Neural progenitor cell (in vitro differentiated cells): Measurements from ENCODE around the gene MAGI1. TPM values are rescaled to one million over a fixed set of nuclear protein-coding genes. Genes with fewer than 3 reads are reported as not detected.

ENCODE experiments used
- DNase-seq: peaks from one replicate; pipeline ENCODE4 v3.0.0-alpha.2; 2016; ENCODE audit warnings: low spot score
- H2AFZ ChIP-seq: fragments of 200-600 bp; sonication (generic); replicated peaks from 2 replicates; pipeline ENCODE4 v1.6.1; 2016; ENCODE audit warnings: antibody characterized with exemption
- H3F3A ChIP-seq: fragments of 200-600 bp; sonication (generic); 2 replicates; pipeline ENCODE4 v1.6.1; 2016; ENCODE audit warnings: antibody characterized with exemption, low read depth
- H3K27ac ChIP-seq: fragments of 200-600 bp; sonication (generic); 2 replicates; pipeline ENCODE4 v1.5.1; 2016; ENCODE audit warnings: mild to moderate bottlenecking
- H3K27me3 ChIP-seq: fragments of 200-600 bp; sonication (generic); 2 replicates; pipeline ENCODE4 v1.6.1; 2016; ENCODE audit warnings: mild to moderate bottlenecking, moderate library complexity
- H3K36me3 ChIP-seq: fragments of 200-600 bp; sonication (generic); 2 replicates; pipeline ENCODE4 v1.5.1; 2016
- H3K4me1 ChIP-seq: fragments of 200-600 bp; sonication (generic); 2 replicates; pipeline ENCODE4 v1.6.1; 2016; ENCODE audit warnings: mixed run types
- H3K4me2 ChIP-seq: fragments of 200-600 bp; sonication (generic); 2 replicates; pipeline ENCODE4 v1.6.1; 2016
- H3K4me3 ChIP-seq: fragments of 200-600 bp; sonication (generic); 2 replicates; pipeline ENCODE4 v1.5.1; 2016
- H3K79me2 ChIP-seq: fragments of 200-600 bp; sonication (generic); 2 replicates; pipeline ENCODE4 v1.6.1; 2016; ENCODE audit warnings: low read depth
- H3K9ac ChIP-seq: fragments of 200-600 bp; sonication (generic); 2 replicates; pipeline ENCODE4 v1.6.1; 2016
- H3K9me3 ChIP-seq: fragments of 200-600 bp; sonication (generic); 2 replicates; pipeline ENCODE4 v1.5.1; 2016; ENCODE audit warnings: low read depth
- H4K20me1 ChIP-seq: fragments of 200-600 bp; sonication (generic); 2 replicates; pipeline ENCODE4 v1.6.1; 2016; ENCODE audit warnings: low read depth
- H3K27ac Mint-ChIP-seq: 3 replicates; pipeline ENCODE4 v1.8.0; 2021; ENCODE audit warnings: mixed read lengths
- H3K27me3 Mint-ChIP-seq: 2 replicates; pipeline ENCODE4 v1.8.0; 2022; ENCODE audit warnings: low read depth, mild to moderate bottlenecking, inconsistent platforms, moderate library complexity, mixed read lengths; ENCODE audit not compliant: insufficient read depth
- H3K36me3 Mint-ChIP-seq: 3 replicates; pipeline ENCODE4 v1.8.0; 2021; ENCODE audit warnings: mixed read lengths
- H3K4me1 Mint-ChIP-seq: 3 replicates; pipeline ENCODE4 v1.8.0; 2021; ENCODE audit warnings: mixed read lengths
- H3K4me3 Mint-ChIP-seq: 3 replicates; pipeline ENCODE4 v1.8.0; 2021; ENCODE audit warnings: mild to moderate bottlenecking, moderate library complexity, mixed read lengths
- H3K9me3 Mint-ChIP-seq: 3 replicates; pipeline ENCODE4 v1.8.0; 2020; ENCODE audit warnings: mixed read lengths
- EZH2 ChIP-seq: fragments of 200-600 bp; sonication (generic); IDR thresholded peaks from 2 replicates; pipeline ENCODE4 v1.6.1; 2017; ENCODE audit warnings: antibody characterized with exemption, mild to moderate bottlenecking, moderate library complexity
- EZH2phosphoT487 ChIP-seq: fragments of 200-600 bp; sonication (generic); IDR thresholded peaks from 2 replicates; pipeline ENCODE4 v1.6.1; 2017; ENCODE audit warnings: antibody characterized with exemption
- total RNA-seq: library from RNA; depleted of rRNA; stranded (reverse); fragments of >200 nt; gene quantifications from 2 replicates; pipeline ENCODE4 v1.2.3, GENCODE V29; 2015; ENCODE audit warnings: low replicate concordance
- TF ChIP-seq, protein P1 (sequence below): fragments of 200-600 bp; sonication (generic); IDR thresholded peaks from 2 replicates; pipeline ENCODE4 v1.5.1; 2017; ENCODE audit warnings: antibody characterized with exemption, mild to moderate bottlenecking

MAGI1 gene
- total RNA-seq, 1 donor from 2014 or later = 40.6 TPM

DNA sequence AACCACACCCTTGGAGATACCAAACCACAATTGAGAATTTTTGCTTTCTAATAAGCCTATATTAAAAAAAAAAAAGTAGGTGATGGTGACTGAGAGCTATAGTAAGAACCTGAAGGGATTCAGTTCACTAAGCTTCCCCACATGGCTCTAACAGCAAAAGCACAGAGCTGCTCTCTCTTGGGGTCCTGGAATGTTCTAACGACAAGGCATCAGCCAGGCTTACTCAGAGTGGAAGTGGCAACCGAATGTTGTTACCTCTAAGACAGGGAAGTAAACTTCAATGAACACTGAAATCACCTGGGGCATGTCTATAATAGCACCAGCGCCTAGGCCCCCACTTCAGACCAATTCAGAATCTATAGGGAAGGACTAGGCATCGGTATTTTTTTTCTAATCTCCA, 397.7 kb downstream of the MAGI1 start:
- H3K9me3 Mint-ChIP-seq = peaks cover 2% of the 10 kb centered on the region
- peaks cover 35% of the 10 kb centered on the region for H3K4me1 ChIP-seq

DNA sequence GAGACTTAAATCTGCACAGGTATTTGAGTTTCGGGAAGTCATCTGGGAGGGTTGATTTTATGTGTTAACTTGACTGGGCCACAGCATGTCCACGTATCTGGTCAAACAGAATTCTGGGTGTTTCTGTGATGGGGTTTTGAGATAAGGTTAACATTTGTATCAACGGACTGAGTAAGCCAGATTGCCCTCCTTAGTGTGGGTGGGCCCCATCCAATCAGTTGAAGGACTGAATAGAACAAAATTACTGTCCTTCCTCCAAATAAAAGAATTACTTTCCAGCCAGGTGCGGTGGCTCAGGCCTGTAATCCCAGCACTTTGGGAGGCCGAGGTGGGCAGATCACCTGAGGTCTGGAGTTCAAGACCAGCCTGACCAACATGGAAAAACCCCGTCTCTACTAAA, 399.3 kb downstream of the MAGI1 start:
- H3K4me1 ChIP-seq = peaks cover 35% of the 10 kb centered on the region
- H3K4me3 Mint-ChIP-seq = no peak overlapping the region

More for the DNA sequence above, 397.7 kb downstream of the MAGI1 start:
- Histone ChIP-seq H3K36me3 (no peaks in the 10 kb centered on the region), H3K9ac (no peak overlapping the region), H3K27ac (peak overlapping the region; percentile 2), H3F3A (peaks cover 13% of the 10 kb centered on the region), H3K27me3 (no peaks in the 10 kb centered on the region), H4K20me1 (no peaks in the 10 kb centered on the region), H3K4me2 (no peak overlapping the region), H3K79me2 (peaks cover 21% of the 10 kb centered on the region), H2AFZ (no peak overlapping the region), H3K9me3 (no peaks in the 10 kb centered on the region), H3K4me3 (no peak overlapping the region)
- DNase-seq = peak; percentile 53
- Mint-ChIP-seq H3K36me3 (no peaks in the 10 kb centered on the region), H3K27me3 (no peaks in the 10 kb centered on the region), H3K4me1 (peaks cover 29% of the 10 kb centered on the region), H3K4me3 (no peak overlapping the region), H3K27ac (peak overlapping the region; percentile 13)
- TF ChIP-seq EZH2 = no peak
- TF ChIP-seq, protein P1, sequence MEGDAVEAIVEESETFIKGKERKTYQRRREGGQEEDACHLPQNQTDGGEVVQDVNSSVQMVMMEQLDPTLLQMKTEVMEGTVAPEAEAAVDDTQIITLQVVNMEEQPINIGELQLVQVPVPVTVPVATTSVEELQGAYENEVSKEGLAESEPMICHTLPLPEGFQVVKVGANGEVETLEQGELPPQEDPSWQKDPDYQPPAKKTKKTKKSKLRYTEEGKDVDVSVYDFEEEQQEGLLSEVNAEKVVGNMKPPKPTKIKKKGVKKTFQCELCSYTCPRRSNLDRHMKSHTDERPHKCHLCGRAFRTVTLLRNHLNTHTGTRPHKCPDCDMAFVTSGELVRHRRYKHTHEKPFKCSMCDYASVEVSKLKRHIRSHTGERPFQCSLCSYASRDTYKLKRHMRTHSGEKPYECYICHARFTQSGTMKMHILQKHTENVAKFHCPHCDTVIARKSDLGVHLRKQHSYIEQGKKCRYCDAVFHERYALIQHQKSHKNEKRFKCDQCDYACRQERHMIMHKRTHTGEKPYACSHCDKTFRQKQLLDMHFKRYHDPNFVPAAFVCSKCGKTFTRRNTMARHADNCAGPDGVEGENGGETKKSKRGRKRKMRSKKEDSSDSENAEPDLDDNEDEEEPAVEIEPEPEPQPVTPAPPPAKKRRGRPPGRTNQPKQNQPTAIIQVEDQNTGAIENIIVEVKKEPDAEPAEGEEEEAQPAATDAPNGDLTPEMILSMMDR = no peak
- TF ChIP-seq EZH2phosphoT487 = no peak

DNA sequence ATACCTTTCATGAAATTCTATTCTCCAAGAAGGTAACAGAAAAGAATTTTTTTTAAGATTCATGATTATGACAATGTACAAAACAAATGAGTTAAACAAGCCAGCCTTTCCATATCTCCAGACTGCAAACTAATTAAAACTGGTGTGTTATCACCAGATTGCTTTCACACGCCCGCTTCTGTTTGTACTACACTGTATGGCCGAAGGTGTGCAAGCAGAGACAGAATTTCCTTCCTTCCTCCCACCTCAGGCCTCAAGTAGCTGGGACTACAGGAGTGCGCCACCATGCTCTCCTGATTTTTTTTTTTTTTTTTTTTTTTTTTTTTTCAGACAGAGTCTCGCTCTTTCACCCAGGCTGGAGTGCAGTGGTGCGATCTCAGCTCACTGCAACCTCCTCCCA, 400.4 kb downstream of the MAGI1 start:
- Histone ChIP-seq H3K27me3 (no peaks in the 10 kb centered on the region), H4K20me1 (no peaks in the 10 kb centered on the region), H3K27ac (no peak overlapping the region), H3K9me3 (no peaks in the 10 kb centered on the region), H3K36me3 (no peaks in the 10 kb centered on the region), H3K4me1 (peaks cover 31% of the 10 kb centered on the region), H3K4me3 (no peak overlapping the region), H3F3A (peaks cover 13% of the 10 kb centered on the region), H3K9ac (no peak overlapping the region), H2AFZ (no peak overlapping the region), H3K4me2 (no peak overlapping the region), H3K79me2 (peaks cover 14% of the 10 kb centered on the region)
- H3K4me3 Mint-ChIP-seq = no peak overlapping the region
- TF ChIP-seq EZH2phosphoT487 (no peak), EZH2 (no peak)
- TF ChIP-seq, protein P1 = no peak
- H3K27me3 Mint-ChIP-seq = no peaks in the 10 kb centered on the region
- DNase-seq = no peak
- no peak overlapping the region for H3K27ac Mint-ChIP-seq
- no peaks in the 10 kb centered on the region for H3K9me3 Mint-ChIP-seq
- H3K4me1 Mint-ChIP-seq = peaks cover 36% of the 10 kb centered on the region
- H3K36me3 Mint-ChIP-seq = no peaks in the 10 kb centered on the region

More for the DNA sequence above, 399.3 kb downstream of the MAGI1 start:
- peaks cover 14% of the 10 kb centered on the region for H3K79me2 ChIP-seq
- H3K9ac ChIP-seq = no peak overlapping the region
- no peaks in the 10 kb centered on the region for H3K9me3 Mint-ChIP-seq
- no peak overlapping the region for H3K4me2 ChIP-seq
- no peaks in the 10 kb centered on the region for H3K9me3 ChIP-seq
- DNase-seq = no peak
- H2AFZ ChIP-seq = no peak overlapping the region
- no peaks in the 10 kb centered on the region for H3K36me3 ChIP-seq
- H3F3A ChIP-seq = peaks cover 13% of the 10 kb centered on the region
- H4K20me1 ChIP-seq = no peaks in the 10 kb centered on the region
- TF ChIP-seq, protein P1 = no peak
- no peak for TF ChIP-seq EZH2phosphoT487
- TF ChIP-seq EZH2 = no peak
- peaks cover 29% of the 10 kb centered on the region for H3K4me1 Mint-ChIP-seq
- H3K27ac ChIP-seq = no peak overlapping the region
- H3K27ac Mint-ChIP-seq = no peak overlapping the region
- no peak overlapping the region for H3K4me3 ChIP-seq
- no peaks in the 10 kb centered on the region for H3K36me3 Mint-ChIP-seq
- H3K27me3 ChIP-seq = no peaks in the 10 kb centered on the region
- no peaks in the 10 kb centered on the region for H3K27me3 Mint-ChIP-seq
